Measurements from ENCODE around the gene CHSY3. TPM values are rescaled to one million over a fixed set of nuclear protein-coding genes. Genes with fewer than 3 reads are reported as not detected.

Gene CHSY3
- total RNA-seq, 1 donor from 2014 or later: 4.8 TPM

DNA sequence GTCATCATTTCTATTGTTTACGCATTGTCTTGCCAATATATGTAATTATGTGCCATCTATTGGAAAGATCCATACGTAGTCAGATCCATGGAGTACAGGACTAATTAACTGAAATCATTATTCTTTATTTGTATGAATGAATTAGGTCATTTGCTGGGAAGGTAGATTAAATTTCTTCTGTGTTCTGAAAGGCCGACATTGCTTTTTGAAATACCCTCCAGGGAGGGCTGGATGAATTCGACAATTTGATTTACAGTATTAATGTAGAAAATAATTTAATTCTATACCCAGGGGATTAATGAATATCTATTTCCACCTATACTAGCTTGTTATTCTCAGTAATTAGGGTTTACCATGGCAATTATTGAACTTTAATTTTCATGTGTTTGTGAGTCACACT lies 117.6 kb downstream of the CHSY3 start:
- no peak for DNase-seq (ENCODE audit: low spot score)

DNA sequence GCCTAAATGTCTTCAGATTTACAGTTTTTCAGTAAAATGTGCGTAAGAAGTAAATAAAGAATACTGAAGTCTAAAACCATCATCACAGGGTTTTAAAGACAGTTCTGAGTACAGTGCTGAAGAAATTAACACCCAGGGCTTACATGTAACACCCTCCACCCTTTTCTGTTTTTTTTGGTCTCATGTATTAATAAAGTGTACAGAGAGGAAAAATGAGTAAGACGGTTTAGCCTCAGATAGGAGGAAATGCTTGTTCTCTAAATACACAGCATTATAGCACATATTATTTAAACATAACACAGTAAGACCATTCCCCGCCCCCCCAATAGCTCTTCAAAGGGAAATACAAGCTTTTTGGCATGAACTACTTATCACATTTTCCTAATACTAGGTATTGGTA lies 119.3 kb downstream of the CHSY3 start:
- no peak for DNase-seq (ENCODE audit: low spot score)

DNA sequence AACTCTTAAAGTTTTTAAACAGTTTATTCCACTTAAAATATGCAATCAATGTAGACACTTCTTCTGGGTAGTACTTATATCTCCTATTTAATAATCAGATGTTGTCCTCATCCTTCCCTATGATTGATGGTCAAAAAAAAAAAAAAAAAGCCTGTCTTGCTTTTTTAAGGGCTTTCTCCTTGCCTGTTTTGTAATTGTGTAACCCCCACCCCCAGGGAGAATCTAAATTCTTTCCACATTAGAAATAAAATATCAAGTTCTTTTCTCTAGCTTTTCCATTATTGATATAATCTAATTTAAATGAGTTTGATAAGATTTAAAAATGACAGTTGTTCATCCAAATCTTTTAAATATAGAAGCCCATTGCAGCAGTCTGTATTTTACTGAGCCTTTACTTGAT lies 119.7 kb downstream of the CHSY3 start:
- DNase-seq (ENCODE audit: low spot score): no peak

DNA sequence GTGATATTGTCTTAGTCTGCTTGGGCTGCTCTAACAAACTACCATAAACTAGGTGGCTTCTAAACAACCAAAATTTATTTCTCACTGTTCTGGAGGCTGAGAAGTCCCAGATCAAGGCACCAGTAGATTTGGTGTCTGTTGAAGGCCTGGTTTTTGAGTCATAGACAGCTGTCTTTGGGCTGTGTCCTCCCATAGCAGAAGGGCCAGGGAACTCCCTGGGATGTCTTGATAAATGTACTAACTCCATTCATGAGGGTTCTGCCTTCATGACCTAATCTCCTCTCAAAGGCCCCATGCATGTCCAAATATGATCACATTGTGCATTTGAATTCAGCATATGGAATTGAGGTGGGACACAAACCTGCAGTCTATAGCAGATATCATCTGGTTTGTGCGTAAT lies 121.2 kb downstream of the CHSY3 start:
- DNase-seq (ENCODE audit: low spot score): no peak

DNA sequence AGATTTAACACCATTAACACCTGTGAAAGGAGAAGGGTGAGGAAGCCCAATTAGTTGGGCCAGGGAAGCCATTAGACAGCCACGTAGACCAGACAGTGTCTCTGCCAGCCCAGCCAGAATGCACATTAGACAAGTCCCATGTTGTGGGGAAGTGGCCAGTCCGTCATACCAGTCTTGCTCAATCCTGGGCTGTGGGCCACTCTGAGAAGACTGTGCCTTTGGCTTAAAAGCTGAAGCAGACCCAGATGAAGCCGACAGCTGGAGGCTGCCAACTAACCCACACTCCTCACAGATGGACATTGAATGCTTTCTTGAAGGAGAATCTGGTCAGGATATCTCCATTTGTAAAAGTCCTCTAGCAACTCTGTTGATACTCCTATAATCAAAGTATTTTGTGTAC lies 128.5 kb downstream of the CHSY3 start:
- DNase-seq (ENCODE audit: low spot score): no peak

DNA sequence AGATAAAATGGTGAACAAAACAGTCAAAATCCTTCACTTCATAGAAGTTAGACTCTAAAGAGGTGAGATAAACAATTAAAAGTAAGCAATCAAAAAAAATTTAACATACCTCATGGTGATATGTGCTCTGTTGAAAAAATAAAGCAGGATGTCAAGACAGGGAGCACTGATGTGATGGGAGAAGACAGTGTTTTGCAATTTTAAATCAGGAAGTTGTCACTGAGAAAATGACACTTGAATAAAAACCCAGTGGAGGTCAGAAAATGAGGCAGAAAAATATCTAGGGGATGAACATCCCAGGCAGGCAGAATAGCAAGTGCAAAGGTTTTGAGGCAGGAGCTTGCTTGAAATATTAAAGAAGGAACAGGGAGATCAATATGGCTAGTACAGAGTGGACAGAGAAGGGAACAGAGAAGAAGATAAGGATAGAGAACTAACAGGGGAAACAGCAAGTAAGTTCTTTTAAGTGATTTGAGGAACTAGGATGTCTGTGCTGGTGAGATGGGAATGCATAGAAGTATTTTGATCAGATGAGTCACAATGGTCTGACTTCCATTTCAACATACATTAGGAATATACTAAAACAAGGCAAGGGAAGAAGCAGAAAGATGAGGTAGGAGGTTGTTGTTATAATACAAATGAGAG lies 130.4 kb downstream of the CHSY3 start:
- no peak for DNase-seq (ENCODE audit: low spot score)

DNA sequence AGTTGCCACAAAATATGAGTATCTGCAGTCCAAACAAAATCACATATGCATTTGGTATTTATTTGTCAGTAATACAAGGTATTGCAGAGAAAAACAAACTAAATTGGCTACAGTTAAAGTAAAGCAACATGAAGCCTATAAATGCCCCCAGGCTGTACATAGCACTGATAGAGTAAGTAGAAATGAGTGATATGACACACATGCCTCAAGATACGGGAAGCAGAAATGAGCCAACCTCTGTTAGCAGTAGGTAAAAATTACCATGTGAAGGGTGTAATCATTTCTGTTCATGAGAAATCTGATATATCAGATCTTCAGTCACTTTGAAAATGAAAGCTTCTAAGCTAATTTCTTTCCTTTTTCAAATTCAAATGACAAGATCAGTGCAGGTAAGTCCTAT lies 131.1 kb downstream of the CHSY3 start:
- no peak for DNase-seq (ENCODE audit: low spot score)

DNA sequence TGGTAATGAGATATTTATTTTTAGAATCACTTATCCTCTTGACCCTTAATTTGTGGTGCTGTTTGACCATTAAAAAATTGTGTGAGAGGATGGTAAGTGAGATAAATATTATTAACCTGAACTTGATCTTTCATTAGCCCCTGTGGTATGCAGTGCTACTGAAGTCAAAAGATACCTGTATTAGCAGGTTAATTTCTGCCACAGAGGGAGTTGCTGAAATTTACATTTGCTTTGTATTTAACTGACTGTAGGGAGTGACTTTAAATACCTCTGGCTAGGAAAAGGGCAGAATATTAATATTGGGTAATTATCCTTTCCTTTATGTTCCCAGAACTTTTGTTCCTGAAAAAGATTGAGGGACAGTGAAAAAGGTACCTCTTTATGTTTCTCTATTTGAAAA lies 133.6 kb downstream of the CHSY3 start:
- no peak for DNase-seq (ENCODE audit: low spot score)

DNA sequence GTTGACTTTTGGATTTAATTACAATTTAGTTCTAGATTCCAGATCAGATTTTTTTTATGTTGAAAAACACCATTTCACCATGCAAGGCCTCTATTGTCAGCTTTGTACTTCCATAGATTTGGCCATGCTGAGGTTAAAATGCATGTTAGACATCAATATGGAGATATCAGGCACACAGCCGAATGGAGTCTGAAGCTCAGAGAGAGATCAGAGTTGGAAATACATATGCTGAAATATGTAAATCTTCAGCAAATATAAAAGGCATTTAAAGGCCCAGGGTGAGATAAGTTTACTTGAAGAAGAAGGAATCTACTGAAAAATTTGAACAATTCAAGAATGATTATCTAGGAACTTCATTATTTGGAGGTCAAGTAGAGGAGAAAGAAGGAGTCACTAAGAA lies 139.6 kb downstream of the CHSY3 start:
- DNase-seq (ENCODE audit: low spot score): no peak

DNA sequence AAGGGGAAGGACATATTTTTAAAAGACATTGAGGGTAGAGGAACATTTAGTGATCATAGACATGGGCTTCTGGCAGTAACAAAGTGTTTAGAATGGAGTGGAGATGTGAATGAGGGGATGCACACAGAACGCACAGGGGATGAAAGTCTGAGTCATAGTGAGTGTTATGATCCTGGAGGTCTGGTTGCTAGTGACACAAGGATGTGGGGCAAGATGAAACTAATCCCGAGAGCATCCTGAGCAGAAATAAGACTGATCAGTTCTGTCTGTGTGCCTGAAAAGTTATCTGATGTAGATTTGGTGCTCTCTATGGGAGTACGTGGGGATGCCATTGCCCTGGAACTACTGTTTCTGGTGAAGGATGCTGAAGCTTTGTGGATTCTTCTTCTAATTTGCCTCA lies 141.1 kb downstream of the CHSY3 start:
- DNase-seq (ENCODE audit: low spot score): no peak

DNA sequence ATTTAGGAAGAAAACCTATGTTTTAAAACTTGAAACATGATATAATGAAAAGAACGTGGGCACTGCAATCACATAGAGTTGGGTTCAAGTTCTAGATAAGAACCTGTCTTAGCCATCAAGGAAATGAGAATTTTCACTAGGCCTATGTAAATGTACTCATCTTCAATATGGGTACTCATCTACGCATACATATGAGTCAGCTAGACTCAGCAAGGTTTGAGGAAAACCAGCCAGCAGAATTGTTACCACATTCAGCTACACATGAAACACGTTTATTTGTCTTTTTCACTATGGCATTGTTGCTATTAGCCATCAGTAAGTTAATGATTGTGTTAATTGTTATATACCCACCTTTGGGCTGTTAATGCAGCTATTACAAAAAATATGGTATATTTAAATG lies 146.3 kb downstream of the CHSY3 start:
- DNase-seq (ENCODE audit: low spot score): no peak

DNA sequence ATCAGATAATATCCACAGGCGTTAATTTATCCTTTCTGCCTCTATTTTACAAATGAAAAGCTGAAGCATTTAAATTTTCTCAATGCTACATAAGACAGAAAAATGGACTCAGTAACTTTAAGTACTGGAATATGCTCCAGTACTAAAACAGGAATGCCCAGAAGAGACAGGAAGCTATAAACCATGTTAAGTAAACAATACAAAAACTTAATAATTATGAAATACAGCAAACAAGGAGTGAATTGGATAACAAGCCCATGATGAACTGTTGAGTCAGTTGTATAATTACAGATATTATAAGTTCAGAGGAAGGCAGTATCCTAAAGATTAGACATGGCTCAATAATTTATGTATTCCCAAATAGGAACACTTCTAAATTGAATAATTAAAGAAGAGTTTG lies 148.5 kb downstream of the CHSY3 start:
- no peak for DNase-seq (ENCODE audit: low spot score)

DNA sequence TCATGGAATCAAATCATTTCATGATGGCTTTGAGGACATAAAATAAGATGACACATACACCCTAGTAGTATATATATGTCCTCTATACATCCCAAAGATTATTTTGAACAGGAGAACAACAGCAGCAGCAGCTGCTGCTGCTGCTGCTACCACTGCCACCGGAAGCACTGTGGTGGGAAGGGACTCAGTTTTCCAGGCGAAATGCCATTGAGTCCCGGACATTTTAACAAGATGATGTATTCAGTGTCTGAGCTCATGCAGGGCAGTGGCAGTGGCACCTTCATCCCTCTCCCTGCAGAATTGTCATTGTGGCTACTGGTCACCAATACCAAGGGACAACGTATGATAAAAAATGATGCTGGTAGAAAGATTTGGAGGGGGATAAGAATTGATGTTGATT lies 151.3 kb downstream of the CHSY3 start:
- DNase-seq (ENCODE audit: low spot score): no peak

DNA sequence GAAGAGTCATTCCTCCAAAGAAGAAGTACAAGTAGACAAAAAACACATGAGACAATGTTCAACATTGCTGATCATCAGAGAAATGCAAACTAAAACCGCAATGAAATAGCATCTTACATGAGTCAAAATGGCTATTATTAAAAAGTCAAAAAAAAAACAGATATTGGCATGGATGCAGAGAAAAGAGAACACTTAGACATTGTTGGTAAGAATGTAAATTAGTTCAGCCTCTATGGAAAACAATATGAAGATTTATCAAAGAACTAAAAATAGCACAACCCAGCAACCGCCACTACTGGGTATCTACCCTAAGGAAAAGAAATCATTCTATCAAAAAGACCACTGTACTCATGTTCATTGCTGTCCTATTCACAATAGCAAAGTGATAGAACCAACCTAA lies 157.5 kb downstream of the CHSY3 start:
- no peak for DNase-seq (ENCODE audit: low spot score)

DNA sequence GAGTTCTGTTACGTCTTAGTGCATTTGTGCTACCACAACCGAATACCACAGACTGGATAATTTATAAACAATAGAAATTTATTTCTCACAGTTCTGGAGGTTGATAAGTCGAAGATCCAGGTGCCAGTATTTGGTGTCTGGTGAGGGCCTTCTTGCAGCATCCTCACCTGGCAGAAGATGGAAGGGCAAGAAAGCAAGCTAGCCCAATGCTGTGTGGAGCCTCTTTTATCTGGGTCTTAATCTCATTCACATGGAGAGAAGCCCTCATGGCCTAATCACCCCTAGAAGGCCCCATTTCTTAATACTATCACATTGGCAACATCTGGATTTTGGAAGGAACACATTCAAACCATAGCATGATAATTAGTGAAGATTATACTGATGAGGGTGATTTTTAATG lies 159.3 kb downstream of the CHSY3 start:
- DNase-seq (ENCODE audit: low spot score): no peak

DNA sequence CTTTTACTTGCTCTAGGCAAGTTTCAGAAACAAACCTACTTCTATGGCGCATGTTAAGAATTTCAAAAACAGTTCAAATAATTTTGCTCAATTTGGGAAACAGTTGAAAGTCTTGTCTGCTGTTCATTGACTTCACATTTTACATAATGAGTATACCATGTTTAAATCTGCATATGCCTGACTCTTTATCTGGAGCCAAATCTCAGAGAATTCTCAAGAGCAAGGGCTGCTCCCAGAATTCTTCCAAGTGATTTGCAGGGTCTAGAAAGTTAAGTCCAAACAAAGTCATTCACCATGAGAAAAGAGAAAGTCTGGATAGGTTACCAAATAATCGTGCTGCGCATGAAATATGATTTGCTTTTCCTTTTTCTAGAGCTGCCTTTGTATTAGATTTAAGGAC lies 160.2 kb downstream of the CHSY3 start:
- no peak for DNase-seq (ENCODE audit: low spot score)

DNA sequence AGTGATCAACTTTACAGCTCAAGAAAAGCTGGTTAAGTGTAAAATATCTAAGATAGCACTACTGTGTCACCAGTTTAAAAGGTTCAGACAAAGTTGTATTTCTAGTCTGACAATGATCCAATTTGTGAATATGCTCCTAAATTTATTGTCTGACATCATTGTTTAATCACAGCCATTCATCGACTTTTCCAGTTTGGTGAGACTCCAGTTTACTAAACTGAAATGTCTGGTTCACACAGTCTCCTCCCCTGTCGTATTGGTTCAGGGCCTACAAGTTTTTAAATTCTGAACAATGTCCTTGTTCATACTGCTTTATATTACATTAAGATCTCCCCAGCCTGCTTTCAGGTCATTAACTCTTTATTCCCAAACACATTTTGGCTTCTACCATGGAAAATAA lies 161.4 kb downstream of the CHSY3 start:
- DNase-seq (ENCODE audit: low spot score): no peak

DNA sequence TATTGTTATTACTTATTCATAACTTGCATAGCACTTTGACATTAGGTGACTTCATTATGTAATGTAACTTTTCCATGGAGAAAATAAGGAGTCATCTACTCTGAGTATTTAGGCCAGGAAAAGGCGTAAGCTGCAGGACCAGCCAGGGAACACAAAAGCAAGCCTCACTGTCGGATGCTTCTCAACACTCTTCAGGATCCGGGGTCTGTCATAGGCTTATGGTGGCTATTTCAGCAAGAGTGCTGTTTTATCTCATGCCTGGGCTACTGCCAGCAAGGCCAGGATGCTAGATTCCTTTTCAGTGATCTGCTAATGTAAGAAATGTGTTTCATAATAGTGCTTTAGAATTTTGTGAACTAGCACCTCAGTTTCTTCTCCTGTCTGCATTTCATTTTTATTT lies 162.4 kb downstream of the CHSY3 start:
- no peak for DNase-seq (ENCODE audit: low spot score)

DNA sequence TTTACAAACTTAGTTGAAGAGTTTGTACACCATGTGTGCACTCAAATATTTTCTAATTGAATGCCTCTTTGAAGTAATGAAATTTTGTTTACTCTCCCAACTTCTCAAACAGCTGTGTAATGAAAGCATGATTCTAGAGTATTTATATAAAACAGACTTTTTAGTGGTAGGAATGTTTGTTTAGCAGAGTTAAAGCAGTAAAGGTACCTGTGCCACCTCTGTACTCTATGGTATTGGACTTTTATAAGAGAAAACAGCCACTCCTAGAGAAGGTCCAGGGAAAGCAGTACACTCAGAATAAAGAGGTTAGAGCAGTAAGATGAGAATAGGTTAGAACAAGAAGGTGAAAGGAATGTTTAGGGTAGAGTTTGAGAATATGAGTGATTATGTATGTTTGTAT lies 163.1 kb downstream of the CHSY3 start:
- no peak for DNase-seq (ENCODE audit: low spot score)

DNA sequence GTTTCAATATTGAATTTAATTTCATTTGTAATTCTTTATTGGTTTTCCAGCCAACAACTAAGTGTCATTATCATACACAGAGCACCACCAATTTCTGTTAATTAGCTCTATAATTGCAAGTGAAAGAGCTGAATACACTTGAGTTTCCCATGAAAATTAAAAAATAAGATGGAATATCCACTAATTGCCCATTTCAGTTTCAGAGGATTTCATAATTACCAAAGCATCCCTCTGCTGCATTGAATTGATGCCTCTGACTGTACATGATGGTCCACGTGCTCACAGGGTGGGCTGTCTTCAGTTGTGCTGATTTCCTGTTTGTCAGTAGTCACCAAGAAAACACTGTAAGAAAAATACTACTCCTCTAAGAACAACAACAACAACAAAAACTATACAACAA lies 163.8 kb downstream of the CHSY3 start:
- DNase-seq (ENCODE audit: low spot score): no peak

DNA sequence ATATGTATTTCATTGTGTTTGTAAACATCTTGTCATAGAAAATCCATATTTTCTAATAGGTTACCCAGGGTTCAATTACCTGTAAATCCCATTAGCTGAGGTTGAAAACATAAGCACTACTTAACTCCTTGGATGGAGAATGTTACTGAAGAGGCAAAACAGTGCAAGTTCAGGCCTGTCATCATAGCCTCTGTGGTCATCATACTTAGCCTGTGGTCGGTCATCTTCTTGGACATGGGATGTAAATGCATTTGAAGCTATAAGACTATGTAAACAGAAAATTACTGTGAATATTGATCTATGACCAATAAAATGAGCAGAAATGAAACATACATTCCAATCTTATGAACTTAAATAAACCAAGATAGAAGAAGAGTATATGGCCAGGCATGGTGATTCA lies 164.7 kb downstream of the CHSY3 start:
- no peak for DNase-seq (ENCODE audit: low spot score)

DNA sequence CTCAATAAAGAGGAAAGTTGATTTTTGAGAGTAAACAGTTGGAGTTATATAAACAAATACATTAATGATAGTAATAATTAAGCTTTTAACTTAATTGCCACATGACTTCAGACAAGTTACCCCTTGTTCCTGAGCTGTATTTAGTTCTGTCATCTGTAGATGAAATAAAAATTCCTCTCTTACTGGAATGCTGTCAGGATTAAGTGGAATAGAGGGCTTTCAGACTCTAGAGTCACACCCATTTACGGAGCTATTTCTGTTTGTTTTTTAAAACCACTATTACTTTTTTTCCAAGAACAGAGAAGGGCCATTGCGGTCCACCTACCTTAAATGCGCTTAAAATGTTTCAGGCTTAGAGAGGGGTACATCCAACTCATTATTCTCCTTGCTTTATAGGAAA lies 170.6 kb downstream of the CHSY3 start:
- DNase-seq (ENCODE audit: low spot score): no peak

DNA sequence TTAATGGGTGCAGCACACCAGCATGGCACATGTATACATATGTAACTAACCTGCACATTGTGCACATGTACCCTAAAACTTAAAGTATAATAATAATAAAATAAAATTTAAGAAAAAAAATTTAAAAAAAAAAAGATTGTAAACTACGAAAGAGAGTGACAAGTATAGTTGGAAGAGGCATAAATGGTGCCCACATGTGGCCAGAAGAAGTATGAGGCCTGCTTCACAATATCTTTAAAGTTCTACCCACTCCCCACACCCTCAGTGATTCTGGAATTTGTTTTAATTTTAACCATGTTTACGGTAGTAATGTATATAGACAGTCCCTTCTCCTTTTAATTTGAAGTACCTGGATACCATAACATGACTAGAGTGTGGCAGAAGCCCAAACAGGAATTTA lies 172.7 kb downstream of the CHSY3 start:
- no peak for DNase-seq (ENCODE audit: low spot score)

DNA sequence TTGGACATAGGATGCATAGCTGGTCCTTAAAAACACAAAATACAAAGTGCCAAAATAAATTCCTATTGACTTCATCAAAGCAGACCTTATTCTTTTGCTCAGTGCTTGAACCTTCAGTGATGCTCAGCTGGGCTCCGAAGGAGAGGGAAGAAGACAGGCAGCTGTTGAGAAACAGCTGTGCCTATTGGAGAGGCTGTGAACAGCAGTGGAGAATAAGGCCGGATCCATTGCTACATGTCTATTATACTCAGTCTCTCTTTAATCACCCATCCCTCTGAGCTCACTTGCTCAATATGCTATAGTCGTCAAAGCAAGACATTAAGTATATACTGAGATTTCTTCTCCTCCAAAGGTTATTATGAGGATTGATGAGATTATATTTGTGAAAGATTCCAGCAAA lies 174.4 kb downstream of the CHSY3 start:
- DNase-seq (ENCODE audit: low spot score): no peak

Data from mesenteric fat pad (tissue), 1 donor.